ENCODE measurements around the gene TPRN. TPM values are rescaled to one million over a fixed set of nuclear protein-coding genes. Genes with fewer than 3 reads are reported as not detected.

The TPRN gene
- total RNA-seq, 1 experiment from 2014 or later: 26.9 TPM

GRCh38 chr9:137161558-137162486 is 38.7 kb downstream of the TPRN start:
- no peak for DNase-seq (ENCODE audit: low spot score)

GRCh38 chr9:137160716-137161557 is 39.6 kb downstream of the TPRN start:
- no peak for DNase-seq (ENCODE audit: low spot score)

GRCh38 chr9:137160054-137160425 is 40.5 kb downstream of the TPRN start:
- no peak for DNase-seq (ENCODE audit: low spot score)

- no peak for DNase-seq (ENCODE audit: low spot score)
Observed at GRCh38 chr9:137159105-137160053, 41.2 kb downstream of the TPRN start.

GRCh38 chr9:137158625-137159024 is 41.9 kb downstream of the TPRN start:
- no peak for DNase-seq (ENCODE audit: low spot score)

- no peak for DNase-seq (ENCODE audit: low spot score)
Observed at GRCh38 chr9:137157618-137158415, 42.7 kb downstream of the TPRN start.

- DNase-seq (ENCODE audit: low spot score): peak; percentile 34
Observed at GRCh38 chr9:137156567-137157375, 43.8 kb downstream of the TPRN start.

- no peak for DNase-seq (ENCODE audit: low spot score)
Observed at GRCh38 chr9:137152844-137153405, 47.6 kb downstream of the TPRN start.

GRCh38 chr9:137150617-137151457 is 49.7 kb downstream of the TPRN start:
- peak; percentile 94 for DNase-seq (ENCODE audit: low spot score)

GRCh38 chr9:137149942-137150616 is 50.5 kb downstream of the TPRN start:
- no peak for DNase-seq (ENCODE audit: low spot score)

GRCh38 chr9:137149363-137149762 is 51.2 kb downstream of the TPRN start:
- no peak for DNase-seq (ENCODE audit: low spot score)

GRCh38 chr9:137148661-137149060 is 51.9 kb downstream of the TPRN start:
- no peak for DNase-seq (ENCODE audit: low spot score)

GRCh38 chr9:137148242-137148641 is 52.3 kb downstream of the TPRN start:
- DNase-seq (ENCODE audit: low spot score): no peak

- DNase-seq (ENCODE audit: low spot score): no peak
Observed at GRCh38 chr9:137147793-137148160, 52.8 kb downstream of the TPRN start.

- DNase-seq (ENCODE audit: low spot score): no peak
Observed at GRCh38 chr9:137147091-137147792, 53.3 kb downstream of the TPRN start.

GRCh38 chr9:137146527-137146918 is 54.0 kb downstream of the TPRN start:
- DNase-seq (ENCODE audit: low spot score): no peak

GRCh38 chr9:137145731-137146526 is 54.6 kb downstream of the TPRN start:
- no peak for DNase-seq (ENCODE audit: low spot score)

Data from A172 (cell line).